ENCODE results near the gene CADM2. TPM values are rescaled to one million over a fixed set of nuclear protein-coding genes. Genes with fewer than 3 reads are reported as not detected.

CADM2 gene
- total and polyA plus RNA-seq, 2 experiments from 2014 or later = 2.9 to 7.8 TPM

GRCh38 chr3:85721409-85722145 lies 762.8 kb downstream of the CADM2 start:
- no peaks in the 10 kb centered on the region for H3K79me2 ChIP-seq
- H2AFZ ChIP-seq = no peak overlapping the region
- no peaks in the 10 kb centered on the region for H3K9me3 ChIP-seq (ENCODE audit: low read depth)
- H3K27me3 ChIP-seq = no peaks in the 10 kb centered on the region
- H3K4me3 ChIP-seq = no peak overlapping the region
- no peaks in the 10 kb centered on the region for H3K36me3 ChIP-seq (replicated peaks; ENCODE audit: insufficient read depth, low read depth)
- WGBS (ENCODE audit: low lambda C conversion rate, missing lambda C conversion rate) = 82% methylated on average over 10 of the region's 10 CpGs
- no peak overlapping the region for H3K4me2 ChIP-seq
- H3K4me1 ChIP-seq (ENCODE audit: insufficient read depth) = no peaks in the 10 kb centered on the region
- TF ChIP-seq EZH2phosphoT487 (IDR thresholded peaks at IDR 0.05; ENCODE audit: low read depth, severe bottlenecking, unreplicated experiment) (no peak), EZH2 (IDR thresholded peaks at IDR 0.05; ENCODE audit: borderline replicate concordance) (no peak)
- TF ChIP-seq, protein P1, sequence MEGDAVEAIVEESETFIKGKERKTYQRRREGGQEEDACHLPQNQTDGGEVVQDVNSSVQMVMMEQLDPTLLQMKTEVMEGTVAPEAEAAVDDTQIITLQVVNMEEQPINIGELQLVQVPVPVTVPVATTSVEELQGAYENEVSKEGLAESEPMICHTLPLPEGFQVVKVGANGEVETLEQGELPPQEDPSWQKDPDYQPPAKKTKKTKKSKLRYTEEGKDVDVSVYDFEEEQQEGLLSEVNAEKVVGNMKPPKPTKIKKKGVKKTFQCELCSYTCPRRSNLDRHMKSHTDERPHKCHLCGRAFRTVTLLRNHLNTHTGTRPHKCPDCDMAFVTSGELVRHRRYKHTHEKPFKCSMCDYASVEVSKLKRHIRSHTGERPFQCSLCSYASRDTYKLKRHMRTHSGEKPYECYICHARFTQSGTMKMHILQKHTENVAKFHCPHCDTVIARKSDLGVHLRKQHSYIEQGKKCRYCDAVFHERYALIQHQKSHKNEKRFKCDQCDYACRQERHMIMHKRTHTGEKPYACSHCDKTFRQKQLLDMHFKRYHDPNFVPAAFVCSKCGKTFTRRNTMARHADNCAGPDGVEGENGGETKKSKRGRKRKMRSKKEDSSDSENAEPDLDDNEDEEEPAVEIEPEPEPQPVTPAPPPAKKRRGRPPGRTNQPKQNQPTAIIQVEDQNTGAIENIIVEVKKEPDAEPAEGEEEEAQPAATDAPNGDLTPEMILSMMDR (IDR thresholded peaks at IDR 0.05; ENCODE audit: poor library complexity) = no peak
- no peaks in the 10 kb centered on the region for H3K9me2 ChIP-seq (replicated peaks; ENCODE audit: insufficient read depth)
- no peak overlapping the region for H3K27ac ChIP-seq
- DNase-seq (ENCODE audit: low spot score) = no peak
- H4K20me1 ChIP-seq (ENCODE audit: insufficient read depth, poor library complexity, severe bottlenecking) = no peaks in the 10 kb centered on the region

DNA sequence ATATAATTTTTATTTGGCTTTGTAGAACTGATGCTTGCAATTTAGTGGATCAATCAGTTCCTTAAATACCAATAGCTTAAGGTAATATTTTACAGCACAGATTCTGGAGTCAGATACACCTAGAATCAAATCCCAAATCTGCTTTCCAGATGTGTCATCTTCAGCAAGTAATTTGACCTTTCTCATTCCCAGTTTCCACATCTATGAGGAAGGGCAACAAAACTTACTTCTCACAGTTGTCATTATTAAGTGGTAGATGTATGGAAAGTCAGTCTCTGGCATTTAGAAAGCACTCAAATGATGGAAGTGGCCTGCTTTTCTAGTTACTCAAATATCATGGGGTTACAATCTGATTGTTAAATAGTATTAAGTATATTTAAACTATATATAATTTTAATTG lies 767.0 kb downstream of the CADM2 start:
- Histone ChIP-seq H3K4me1 (ENCODE audit: insufficient read depth) (no peaks in the 10 kb centered on the region), H3K9me2 (replicated peaks; ENCODE audit: insufficient read depth) (no peaks in the 10 kb centered on the region), H3K4me2 (no peak overlapping the region), H3K79me2 (no peaks in the 10 kb centered on the region), H4K20me1 (ENCODE audit: insufficient read depth, poor library complexity, severe bottlenecking) (no peaks in the 10 kb centered on the region), H3K4me3 (no peak overlapping the region), H3K27ac (no peak overlapping the region), H2AFZ (no peak overlapping the region), H3K36me3 (replicated peaks; ENCODE audit: insufficient read depth, low read depth) (no peaks in the 10 kb centered on the region), H3K27me3 (no peaks in the 10 kb centered on the region), H3K9me3 (ENCODE audit: low read depth) (no peaks in the 10 kb centered on the region)
- no peak for DNase-seq (ENCODE audit: low spot score)
- TF ChIP-seq, protein P1 (IDR thresholded peaks at IDR 0.05; ENCODE audit: poor library complexity) = no peak
- TF ChIP-seq EZH2phosphoT487 (IDR thresholded peaks at IDR 0.05; ENCODE audit: low read depth, severe bottlenecking, unreplicated experiment) (no peak), EZH2 (IDR thresholded peaks at IDR 0.05; ENCODE audit: borderline replicate concordance) (no peak)

- WGBS (ENCODE audit: low lambda C conversion rate, missing lambda C conversion rate) = 64% methylated on average over 2 of the region's 2 CpGs
- Histone ChIP-seq H3K79me2 (no peaks in the 10 kb centered on the region), H3K4me2 (no peak overlapping the region), H4K20me1 (ENCODE audit: insufficient read depth, poor library complexity, severe bottlenecking) (no peaks in the 10 kb centered on the region), H3K4me3 (no peak overlapping the region), H2AFZ (no peak overlapping the region), H3K4me1 (ENCODE audit: insufficient read depth) (no peaks in the 10 kb centered on the region), H3K9me2 (replicated peaks; ENCODE audit: insufficient read depth) (no peaks in the 10 kb centered on the region), H3K27me3 (no peaks in the 10 kb centered on the region), H3K36me3 (replicated peaks; ENCODE audit: insufficient read depth, low read depth) (no peaks in the 10 kb centered on the region), H3K9me3 (ENCODE audit: low read depth) (no peaks in the 10 kb centered on the region), H3K27ac (no peak overlapping the region)
- TF ChIP-seq, protein P1 (IDR thresholded peaks at IDR 0.05; ENCODE audit: poor library complexity) = no peak
- no peak for TF ChIP-seq EZH2phosphoT487 (IDR thresholded peaks at IDR 0.05; ENCODE audit: low read depth, severe bottlenecking, unreplicated experiment)
- peak; percentile 13 for DNase-seq (ENCODE audit: low spot score)
These were observed 767.5 kb downstream of the CADM2 start for GRCh38 chr3:85726241-85726640.

All from hepatocyte (in vitro differentiated cells).